ENCODE results near the gene PIK3R6. TPM values are rescaled to one million over a fixed set of nuclear protein-coding genes. Genes with fewer than 3 reads are reported as not detected.

The PIK3R6 gene
- polyA plus RNA-seq, 1 donor (not counting 4 experiments of a cell fraction or from before 2014, with no cell fraction given), result 0.03 TPM

- Histone ChIP-seq H3K4me2 (ENCODE audit: control insufficient read depth, extremely low read depth, insufficient read depth, low read depth, low read length) (no peak overlapping the region), H3K36me3 (ENCODE audit: control insufficient read depth in 2 of 2, extremely low read depth in 1 of 2, insufficient read depth in 2 of 2, low read length in 2 of 2) (no peaks in the 10 kb centered on the region)
Measured at GRCh38 chr17:8776248-8776647, 91.2 kb downstream of the PIK3R6 start.

DNA sequence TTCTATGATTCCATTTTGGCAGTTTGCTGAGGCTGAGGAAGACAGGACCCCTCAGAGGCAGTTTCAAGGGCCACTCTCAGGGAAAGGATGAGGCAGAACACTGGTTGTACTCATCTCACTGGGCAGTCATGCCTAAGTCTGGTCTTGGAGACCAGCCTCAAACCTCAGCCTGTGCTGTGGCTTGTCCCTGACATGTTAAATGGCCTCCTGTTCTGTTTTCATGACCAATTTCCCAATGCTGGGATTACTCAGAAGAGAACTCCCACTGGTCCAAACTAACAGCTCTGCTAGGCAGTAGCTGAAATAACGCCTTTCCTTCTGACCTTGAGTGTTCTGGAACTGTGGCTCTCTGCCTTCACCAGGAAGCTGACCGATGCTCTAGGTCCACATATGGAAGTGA, 100.7 kb downstream of the PIK3R6 start:
- Histone ChIP-seq H3K27me3 (ENCODE audit: control insufficient read depth, extremely low read depth, insufficient read depth, low read length) (no peaks in the 10 kb centered on the region), H3K9ac (ENCODE audit: control insufficient read depth, extremely low read depth, insufficient read depth, low read length) (no peak overlapping the region), H3K4me3 (ENCODE audit: control insufficient read depth in 2 of 3, extremely low read depth in 1 of 3, insufficient read depth in 2 of 3, low read depth in 1 of 3, low read length in 3 of 3) (no peak overlapping the region), H3K9me1 (ENCODE audit: control insufficient read depth, extremely low read depth, insufficient read depth, low read length) (no peaks in the 10 kb centered on the region), H3K27ac (ENCODE audit: control insufficient read depth, insufficient read depth, low read length) (no peak overlapping the region), H4K20me1 (ENCODE audit: control insufficient read depth, extremely low read depth, insufficient read depth, low read length) (no peaks in the 10 kb centered on the region), H3K79me2 (ENCODE audit: control insufficient read depth, insufficient read depth, low read length) (no peaks in the 10 kb centered on the region), H3K36me3 (ENCODE audit: control insufficient read depth in 2 of 2, extremely low read depth in 1 of 2, insufficient read depth in 2 of 2, low read length in 2 of 2) (no peaks in the 10 kb centered on the region), H3K4me1 (ENCODE audit: control insufficient read depth, extremely low read depth, insufficient read depth, low read length) (no peaks in the 10 kb centered on the region), H3K4me2 (ENCODE audit: control insufficient read depth, extremely low read depth, insufficient read depth, low read depth, low read length) (no peak overlapping the region), H2AFZ (ENCODE audit: control insufficient read depth, low read length) (no peak overlapping the region), H3K9me3 (ENCODE audit: control insufficient read depth, low read depth, low read length) (no peaks in the 10 kb centered on the region)
- FAIRE-seq, result no peak
- no peak for DNase-seq (ENCODE audit: low read depth, low spot score)
- TF ChIP-seq, protein P1, sequence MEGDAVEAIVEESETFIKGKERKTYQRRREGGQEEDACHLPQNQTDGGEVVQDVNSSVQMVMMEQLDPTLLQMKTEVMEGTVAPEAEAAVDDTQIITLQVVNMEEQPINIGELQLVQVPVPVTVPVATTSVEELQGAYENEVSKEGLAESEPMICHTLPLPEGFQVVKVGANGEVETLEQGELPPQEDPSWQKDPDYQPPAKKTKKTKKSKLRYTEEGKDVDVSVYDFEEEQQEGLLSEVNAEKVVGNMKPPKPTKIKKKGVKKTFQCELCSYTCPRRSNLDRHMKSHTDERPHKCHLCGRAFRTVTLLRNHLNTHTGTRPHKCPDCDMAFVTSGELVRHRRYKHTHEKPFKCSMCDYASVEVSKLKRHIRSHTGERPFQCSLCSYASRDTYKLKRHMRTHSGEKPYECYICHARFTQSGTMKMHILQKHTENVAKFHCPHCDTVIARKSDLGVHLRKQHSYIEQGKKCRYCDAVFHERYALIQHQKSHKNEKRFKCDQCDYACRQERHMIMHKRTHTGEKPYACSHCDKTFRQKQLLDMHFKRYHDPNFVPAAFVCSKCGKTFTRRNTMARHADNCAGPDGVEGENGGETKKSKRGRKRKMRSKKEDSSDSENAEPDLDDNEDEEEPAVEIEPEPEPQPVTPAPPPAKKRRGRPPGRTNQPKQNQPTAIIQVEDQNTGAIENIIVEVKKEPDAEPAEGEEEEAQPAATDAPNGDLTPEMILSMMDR (optimal IDR thresholded peaks at IDR 0.05 in 1 of 3, IDR thresholded peaks at IDR 0.05 in 1 of 3, conservative IDR thresholded peaks at IDR 0.05 in 1 of 3; ENCODE audit: extremely low read depth in 1 of 3, insufficient read depth in 2 of 3, low read length in 3 of 3), result no peak
- TF ChIP-seq EZH2 (IDR thresholded peaks at IDR 0.05; ENCODE audit: low read length), result no peak
- dilution Hi-C loops (cut with MboI; ENCODE audit: extremely low pct_ligation_motif_present, low sequenced_read_pairs), result no loop called here

More at GRCh38 chr17:8776248-8776647, 91.2 kb downstream of the PIK3R6 start:
- no peaks in the 10 kb centered on the region for H4K20me1 ChIP-seq (ENCODE audit: control insufficient read depth, extremely low read depth, insufficient read depth, low read length)
- dilution Hi-C loops (cut with MboI; ENCODE audit: extremely low pct_ligation_motif_present, low sequenced_read_pairs), result no loop called here
- H3K4me3 ChIP-seq (ENCODE audit: control insufficient read depth in 2 of 3, extremely low read depth in 1 of 3, insufficient read depth in 2 of 3, low read depth in 1 of 3, low read length in 3 of 3), result no peak overlapping the region
- FAIRE-seq (no peak), DNase-seq (ENCODE audit: low read depth, low spot score) (no peak)
- no peak for TF ChIP-seq EZH2 (IDR thresholded peaks at IDR 0.05; ENCODE audit: low read length)
- TF ChIP-seq, protein P1 (optimal IDR thresholded peaks at IDR 0.05 in 1 of 3, IDR thresholded peaks at IDR 0.05 in 1 of 3, conservative IDR thresholded peaks at IDR 0.05 in 1 of 3; ENCODE audit: extremely low read depth in 1 of 3, insufficient read depth in 2 of 3, low read length in 3 of 3), result no peak
- no peak overlapping the region for H3K9ac ChIP-seq (ENCODE audit: control insufficient read depth, extremely low read depth, insufficient read depth, low read length)
- no peaks in the 10 kb centered on the region for H3K9me1 ChIP-seq (ENCODE audit: control insufficient read depth, extremely low read depth, insufficient read depth, low read length)
- H3K27me3 ChIP-seq (ENCODE audit: control insufficient read depth, extremely low read depth, insufficient read depth, low read length), result no peaks in the 10 kb centered on the region
- no peaks in the 10 kb centered on the region for H3K79me2 ChIP-seq (ENCODE audit: control insufficient read depth, insufficient read depth, low read length)
- no peaks in the 10 kb centered on the region for H3K4me1 ChIP-seq (ENCODE audit: control insufficient read depth, extremely low read depth, insufficient read depth, low read length)
- H3K9me3 ChIP-seq (ENCODE audit: control insufficient read depth, low read depth, low read length), result no peaks in the 10 kb centered on the region
- H2AFZ ChIP-seq (ENCODE audit: control insufficient read depth, low read length), result no peak overlapping the region
- H3K27ac ChIP-seq (ENCODE audit: control insufficient read depth, insufficient read depth, low read length), result no peak overlapping the region
